ENCODE measurements around the gene PEAK1.
"Not testable (repeated sequence)": the region's sequence is repeated elsewhere in the genome, so short reads cannot be mapped to it uniquely, and the experiment has no call there.

Gene PEAK1

DNA sequence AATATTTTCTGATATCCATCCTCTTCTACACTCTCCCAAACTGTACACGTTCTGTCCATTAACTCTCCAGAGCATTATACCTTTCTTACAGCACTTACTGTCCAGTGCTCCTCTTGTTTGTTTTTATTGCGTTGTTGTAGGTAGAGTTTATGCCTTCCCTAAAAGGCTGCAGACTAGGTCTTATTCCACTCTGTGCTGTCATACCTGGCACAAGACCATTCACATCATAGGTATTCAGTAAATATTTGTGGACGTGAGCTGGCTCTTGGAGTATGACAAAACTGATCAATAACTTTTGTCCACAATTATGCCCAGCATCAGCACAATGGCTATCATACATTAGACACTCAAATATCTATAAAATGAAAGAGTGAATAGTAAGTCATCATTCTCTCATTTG is 5.2 kb upstream of the PEAK1 start:
- no peak for DNase-seq (ENCODE audit: low spot score)

DNA sequence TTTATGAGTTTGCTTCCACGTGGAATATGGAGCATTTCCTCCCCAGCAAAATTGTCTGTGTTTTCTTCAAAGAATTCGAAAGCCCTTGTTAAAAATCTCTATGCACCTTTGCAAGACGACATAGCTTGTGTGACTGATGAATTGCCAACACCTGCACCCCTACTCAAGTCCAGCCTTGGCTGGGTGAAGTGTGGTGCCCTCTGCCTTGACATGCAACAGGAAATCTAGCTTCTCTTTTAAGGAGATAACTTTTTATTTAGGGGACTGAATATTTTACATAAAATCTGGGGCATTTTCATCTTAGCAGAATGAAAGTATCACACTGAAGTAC is 1.4 kb upstream of the PEAK1 start:
- no peak for DNase-seq (ENCODE audit: low spot score)

DNA sequence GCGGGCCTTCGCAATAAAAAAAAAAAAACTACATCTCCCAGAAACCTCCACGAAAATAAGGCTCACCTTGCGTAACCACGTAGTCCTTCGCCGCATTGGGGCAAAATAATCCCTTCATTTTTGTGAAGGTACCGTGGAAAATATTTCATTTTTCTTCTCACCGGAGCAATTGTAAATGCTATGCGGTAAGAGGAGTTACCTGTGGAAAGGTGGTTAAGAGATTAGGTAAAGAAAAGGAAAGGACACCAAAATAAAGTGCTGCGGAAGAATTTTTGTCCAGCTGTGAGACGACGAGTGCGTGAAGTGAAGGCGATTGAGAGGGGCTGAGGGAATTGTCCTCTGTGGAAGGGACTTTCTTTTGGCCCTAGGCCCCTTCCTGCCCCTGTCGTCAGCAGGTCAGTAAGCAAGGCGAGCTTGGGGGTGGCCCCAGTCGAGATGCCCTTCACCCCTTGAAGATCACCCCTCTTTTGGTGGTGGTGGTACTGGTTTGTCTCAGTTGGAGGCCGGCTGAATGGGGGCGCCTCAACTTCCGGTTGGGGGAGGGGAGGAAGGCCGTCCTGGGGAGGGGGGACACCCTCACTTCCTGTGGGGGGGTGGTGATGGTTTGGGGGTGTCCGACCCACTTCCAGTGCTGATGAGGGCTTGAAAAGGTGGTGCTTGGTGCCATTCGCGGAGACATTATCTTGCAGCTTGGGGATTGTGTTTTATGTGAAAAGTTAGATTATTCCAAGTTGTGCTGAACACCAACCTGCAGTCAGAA is 886 bp upstream of the PEAK1 start, which contains the start of gene HMG20A:
Gene HMG20A (plus strand): TSS at position 279 of the 760 bp plus-strand sequence. CDS start 37,520 bp downstream, outside the sequence.
- DNase-seq (ENCODE audit: low spot score), result peak; percentile 90

DNA sequence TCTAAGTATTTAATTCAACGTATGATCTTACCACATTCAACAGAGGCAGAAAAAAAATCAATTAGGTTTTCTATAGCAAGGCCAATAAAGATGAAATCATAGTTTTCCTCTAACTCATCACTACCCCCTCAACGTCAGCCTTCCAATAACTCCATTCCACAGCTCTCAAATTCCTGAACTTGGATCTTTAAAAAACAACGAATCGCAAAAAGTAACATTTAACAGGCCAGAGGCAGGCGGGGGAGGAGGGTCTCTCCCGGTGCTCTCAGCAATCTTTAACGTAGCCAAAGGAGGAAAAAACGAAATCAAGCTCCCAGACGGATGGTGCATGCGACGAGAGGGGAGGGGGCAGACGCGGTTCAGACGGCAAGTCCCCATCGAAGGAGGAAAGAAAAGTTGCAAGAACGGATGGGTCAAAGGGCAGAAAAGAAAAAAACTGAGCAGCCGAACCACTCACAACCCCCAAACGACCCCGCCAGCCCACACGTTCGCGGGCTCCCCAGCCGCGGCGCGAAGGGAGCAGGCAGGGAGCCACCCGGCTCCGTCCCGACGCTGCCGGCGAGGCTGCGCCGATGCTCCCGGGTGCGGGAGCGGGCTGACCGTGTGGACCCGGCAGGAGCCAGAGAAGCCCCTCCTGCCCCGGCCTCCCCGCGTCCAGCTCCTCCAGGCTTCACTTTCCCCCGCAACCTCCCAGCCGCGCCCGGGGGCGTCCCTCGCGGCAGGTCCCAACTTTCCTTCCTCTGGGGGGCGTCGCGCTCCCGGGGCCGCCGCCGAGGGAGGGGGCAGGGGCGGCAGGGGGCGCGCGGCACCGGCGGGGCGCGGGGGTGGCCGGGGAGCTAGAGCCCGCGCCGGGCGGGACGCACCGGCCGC is 703 bp downstream of the PEAK1 start:
- DNase-seq (ENCODE audit: low spot score), result no peak

DNA sequence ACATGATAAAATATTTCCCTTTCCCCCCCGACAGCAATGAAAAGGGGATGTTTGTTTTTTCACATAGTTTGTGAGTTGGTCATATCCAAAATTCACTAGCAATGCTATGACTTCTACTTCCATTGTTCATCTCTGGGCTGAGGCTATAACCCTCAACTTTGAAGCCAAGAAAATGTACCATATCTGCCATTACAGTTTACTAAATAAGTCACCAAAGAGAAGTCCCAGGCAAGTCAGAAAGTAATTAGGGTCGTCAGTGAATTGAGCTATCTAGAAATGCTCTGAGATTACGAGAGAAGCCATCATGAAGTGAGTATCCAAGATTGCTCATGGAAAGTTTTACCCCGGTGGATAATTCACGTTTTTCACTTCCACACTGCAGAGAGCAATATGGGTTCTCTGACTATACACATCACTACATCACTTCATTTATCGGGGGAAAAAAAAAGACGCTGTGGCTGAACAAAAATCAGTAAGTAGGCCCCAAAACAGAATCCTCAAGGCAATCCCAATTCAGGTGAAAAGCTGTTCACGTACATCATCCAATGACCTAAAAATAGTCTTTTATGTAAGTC is 1.4 kb downstream of the PEAK1 start:
- DNase-seq (ENCODE audit: low spot score), result peak; percentile 49

DNA sequence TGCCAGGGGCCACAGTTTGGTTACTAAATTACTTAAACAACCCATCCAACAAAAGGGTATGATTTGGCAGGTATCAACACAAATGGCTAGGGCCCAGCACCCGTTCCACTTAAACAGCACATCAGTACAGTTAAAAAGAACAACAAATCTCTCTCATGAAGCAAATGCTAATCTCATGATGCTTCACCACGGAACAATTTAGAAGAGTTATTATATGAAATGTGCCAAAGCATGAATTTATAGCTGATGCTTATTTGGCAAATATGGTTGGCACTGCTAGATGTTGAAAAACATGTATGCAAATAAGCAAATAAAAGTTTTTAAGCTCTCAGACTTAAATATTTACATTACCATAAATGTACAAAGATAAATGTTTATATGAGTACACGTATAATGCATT is 2.3 kb downstream of the PEAK1 start:
- DNase-seq (ENCODE audit: low spot score), result no peak

DNA sequence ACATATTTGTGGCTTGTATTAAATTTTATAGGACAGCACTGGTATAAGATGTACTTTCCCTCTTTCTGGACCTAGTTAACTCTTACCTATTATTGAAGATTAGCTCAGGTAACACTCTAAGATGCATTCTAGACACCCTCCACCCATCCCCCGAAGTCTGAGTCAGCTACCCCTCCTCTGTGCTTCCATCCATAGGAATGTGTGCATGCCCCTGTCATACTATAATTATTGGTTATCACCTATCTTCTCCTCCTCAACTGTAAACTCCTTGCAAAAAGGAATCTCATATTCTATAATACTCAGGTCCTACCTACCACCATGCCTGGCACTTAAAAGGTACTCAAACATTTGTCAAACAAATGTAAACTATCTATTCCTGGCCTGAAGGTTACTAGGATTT is 3.0 kb downstream of the PEAK1 start:
- no peak for DNase-seq (ENCODE audit: low spot score)

DNA sequence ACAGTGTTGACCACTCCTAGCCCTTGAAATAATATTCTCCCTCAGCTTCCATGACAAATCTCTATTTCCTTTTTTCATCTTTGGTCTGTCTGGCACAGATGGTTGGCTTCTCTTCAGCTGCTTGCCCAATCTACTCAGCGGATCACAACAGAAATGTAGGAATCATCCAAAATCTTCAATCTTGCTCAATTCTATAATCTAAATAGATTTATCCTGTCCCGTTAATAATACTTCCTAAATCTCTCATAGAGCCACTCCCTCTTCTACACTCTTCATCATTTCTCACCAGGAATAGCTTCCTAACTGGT is 3.8 kb downstream of the PEAK1 start:
- no peak for DNase-seq (ENCODE audit: low spot score)

DNA sequence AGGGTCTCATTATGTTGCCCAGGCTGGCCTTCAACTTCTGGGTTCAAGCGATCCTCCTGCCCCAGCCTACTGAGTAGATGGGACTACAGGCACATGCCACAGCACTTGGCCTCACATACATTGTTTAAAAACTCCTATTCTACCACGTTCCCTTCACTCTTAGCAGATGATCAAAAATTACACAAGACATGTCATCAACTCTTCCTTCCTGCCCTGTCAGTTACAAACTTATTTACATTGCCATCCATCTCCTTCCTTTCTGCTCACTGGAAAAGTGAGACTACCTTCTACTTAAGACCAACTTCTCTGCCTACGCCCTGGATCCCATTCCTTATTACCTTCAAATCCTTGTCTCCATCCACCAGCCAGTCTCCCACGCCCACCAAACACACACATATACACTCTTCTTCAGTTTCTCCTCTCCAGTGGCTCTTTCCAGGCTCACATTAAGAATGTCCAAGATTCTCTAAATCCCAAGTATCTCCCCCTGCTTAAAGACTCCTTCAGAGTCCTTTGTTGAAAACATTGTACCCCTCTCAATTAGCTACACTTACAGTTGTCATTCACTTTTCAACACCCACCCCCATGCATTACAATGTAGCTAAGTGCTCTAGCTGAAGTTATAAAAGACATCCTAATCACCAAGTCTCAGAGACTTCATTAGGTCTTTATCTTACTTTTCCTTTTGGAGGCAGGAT is 4.3 kb downstream of the PEAK1 start:
- DNase-seq (ENCODE audit: low spot score), result no peak

DNA sequence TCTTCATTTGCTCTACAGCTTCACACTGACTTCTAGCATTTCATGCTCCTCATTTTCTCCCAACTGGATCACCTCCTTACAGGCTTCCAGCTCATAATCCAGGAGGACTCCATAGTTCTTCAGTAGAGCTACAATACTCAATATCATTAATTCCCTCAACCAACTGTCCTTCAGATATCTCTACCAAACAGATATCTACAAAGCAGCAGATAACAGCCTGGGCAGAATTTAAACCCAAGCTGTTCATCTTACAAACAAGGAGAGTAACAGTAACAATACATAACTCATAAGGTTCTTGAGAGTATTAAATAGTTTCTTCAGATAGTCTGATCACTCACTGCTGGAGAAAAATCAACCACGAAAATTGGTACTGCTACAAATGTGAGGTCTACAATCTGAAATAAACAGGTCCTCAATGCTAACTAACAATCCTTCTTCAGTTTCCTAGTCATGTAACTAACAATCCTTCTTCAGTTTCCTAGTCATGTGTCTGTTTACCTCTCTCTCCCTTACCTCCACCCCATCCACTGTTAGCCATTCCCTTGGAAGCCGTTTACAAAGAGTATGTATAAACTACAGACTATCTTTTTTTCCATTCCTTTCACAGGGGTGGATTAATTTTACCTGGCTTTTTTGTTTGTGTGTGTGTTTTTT is 5.0 kb downstream of the PEAK1 start:
- no peak for DNase-seq (ENCODE audit: low spot score)

DNA sequence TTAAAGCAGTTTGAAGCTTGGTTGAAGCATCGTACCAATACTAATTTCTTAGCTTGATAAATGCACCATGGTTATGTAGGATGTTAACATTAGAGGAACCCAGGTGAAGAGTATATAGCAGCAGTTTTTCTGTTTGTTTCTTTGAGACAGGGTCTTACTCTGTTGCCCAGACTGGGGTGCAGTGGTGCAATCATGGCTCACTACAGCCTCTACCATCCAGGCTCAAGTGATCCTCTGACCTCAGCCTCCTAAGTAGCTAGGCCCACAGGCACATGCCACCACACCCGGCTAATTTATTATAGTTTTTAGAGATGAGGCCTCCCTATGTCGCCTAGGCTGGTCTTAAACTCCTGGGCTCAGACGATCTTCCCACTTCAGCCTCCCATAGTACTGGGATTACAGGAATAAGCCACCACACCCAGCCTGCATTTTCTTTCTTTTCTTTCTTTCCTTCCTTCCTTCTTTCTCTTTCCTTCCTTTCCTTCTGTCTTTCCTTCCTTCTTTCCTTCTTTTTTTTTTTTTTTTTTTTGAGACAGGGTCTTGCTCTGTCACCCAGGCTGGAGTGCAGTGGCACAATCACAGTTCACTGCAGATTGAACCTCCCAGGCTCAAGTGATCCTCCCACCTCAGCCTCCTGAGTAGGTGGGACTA is 6.1 kb downstream of the PEAK1 start:
- DNase-seq (ENCODE audit: low spot score), result no peak

DNA sequence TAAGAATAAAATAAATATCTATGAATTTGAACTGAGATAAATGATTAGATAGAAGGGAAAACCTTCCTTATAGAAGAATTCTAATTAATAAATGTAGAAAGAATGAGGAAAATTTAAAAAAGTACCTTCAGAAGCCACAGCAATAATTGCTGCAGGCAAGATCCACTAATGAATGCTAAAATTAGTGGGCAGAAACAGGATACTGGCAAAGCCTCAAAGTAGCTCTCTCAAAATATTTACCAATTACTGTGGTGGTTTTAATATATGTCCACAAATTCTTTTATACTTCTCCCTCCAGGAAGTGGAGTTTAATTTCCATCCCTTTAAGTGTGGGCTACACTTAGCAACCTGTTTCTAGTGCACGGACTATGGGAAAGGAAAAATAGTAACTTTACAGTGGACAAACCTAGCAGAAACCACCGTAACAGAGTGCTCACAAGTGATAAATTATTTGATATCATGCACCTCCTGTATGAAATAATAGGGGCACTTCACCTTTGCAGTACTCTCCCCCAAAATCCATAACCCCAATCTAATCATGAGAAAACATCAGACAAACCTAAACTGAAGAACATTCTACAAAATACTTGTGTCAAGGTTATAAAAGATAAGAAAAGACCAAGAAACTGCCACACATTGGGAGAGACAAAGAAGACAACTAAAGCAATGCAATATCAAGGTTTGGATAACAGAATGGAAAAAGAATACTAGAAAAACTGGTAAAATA is 6.8 kb downstream of the PEAK1 start:
- no peak for DNase-seq (ENCODE audit: low spot score)

DNA sequence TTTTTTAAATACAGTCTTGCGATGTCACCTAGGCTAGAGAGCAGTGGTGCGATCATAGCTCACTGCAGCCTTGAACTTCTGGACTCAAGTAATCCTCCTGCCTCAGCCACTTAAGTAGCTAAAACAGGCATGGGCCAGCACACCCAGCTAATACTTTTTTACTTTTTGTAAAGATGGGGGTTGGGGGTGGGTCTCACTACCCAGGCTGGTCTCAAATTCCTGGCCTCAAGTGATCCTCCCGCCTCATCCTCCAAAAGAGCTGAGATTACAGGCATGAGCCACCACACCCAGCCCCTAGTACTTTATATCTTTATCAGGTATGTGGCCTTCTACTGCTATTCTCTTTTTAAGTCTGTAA is 8.3 kb downstream of the PEAK1 start:
- no peak for DNase-seq (ENCODE audit: low spot score)

DNA sequence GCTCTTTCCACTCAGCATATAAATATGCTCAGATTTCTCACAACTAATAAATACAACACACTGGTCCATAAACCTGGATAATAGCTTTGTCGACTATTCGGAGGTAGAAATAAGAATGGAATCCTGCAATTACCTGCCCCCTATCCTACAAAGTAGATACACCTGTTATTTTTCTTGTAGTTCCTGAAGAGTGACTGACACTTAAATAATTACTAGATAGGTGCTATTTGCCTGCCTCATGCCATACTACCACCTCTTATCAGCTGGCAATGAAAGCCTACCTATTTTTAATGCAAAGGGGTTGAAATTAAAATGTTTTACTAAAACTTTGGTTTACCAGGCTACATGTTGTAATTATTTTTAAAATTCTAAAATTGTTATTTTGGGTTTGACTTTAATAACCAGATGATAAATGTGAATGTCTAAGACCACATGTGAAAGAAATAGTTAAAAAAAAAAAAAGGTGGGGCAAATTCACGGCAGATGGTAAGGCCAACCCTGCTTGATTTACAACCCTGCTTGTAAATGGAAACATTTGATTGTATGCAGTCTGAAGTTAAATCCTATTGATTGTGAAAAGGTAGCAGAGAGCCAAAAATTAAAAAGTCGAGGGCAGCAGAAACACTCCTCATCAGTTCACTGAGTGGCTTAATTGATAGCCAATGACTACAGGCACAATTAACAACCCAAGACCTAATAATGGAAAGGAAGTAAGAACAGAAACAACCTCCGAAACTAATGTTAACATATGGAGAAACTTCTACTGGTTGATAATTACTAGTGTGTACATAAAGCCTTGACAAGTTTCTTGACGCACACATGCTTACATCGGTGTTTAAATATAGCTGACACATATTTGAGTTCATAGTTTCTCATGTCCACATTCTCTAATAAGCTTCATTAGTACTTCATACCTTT is 8.9 kb downstream of the PEAK1 start:
- no peak for DNase-seq (ENCODE audit: low spot score)

DNA sequence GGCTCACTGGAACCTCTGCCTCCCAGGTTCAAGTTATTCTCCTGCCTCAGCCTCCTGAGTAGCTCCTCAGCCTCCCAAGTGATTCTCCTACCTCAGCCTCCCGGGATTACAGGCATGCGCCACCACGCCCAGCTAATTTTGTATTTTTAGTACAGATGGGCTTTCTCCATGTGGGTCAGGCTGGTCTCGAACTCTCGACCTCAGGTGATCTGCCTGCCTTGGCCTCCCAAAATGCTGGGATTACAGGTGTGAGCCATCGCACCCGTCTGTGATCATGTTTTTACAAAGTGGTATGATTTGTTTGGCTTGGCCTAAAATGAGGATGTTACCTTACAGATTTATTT is 9.8 kb downstream of the PEAK1 start:
- DNase-seq (ENCODE audit: low spot score), result not testable (repeated sequence)

DNA sequence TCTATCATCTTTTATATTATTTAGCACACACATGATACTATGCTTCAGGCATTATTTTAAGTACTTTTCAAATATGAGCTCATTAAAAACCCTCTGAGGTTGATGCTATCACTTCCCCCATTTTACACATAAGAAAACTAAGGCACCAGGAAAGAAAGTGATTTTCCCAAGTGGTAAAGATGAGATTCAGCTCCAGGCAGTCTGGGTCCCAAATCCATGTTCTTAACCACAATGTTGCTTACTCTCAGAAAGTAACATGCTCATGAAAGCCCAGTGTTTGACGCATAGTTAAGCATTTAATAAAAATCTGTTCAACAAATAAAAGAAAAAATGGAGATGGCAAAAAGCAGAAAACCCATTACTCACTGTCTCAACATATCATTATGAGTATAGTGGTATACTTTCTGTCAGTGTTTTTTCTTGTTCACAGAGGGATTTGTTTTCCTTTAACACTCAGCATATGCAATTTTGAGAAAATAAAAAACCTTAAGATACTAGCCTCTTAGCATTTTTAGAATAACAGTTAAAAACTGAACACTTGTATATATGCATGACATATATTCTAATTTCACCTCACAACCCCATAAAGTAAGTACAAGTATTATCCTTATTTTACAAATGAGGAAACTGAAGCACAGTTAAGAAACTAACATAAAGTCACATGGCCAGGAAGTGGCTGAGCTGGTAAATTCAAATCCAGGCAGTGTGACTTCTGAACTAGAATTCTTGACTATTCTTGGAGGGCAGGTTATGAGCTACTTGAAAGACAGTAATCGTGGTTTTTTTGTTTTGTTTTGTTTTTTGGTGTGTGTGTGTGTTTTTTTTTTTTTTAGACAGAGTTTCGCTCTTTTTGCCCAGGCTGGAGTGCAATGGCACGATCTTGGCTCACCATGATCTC is 10.4 kb downstream of the PEAK1 start:
- DNase-seq (ENCODE audit: low spot score), result peak; percentile 70

DNA sequence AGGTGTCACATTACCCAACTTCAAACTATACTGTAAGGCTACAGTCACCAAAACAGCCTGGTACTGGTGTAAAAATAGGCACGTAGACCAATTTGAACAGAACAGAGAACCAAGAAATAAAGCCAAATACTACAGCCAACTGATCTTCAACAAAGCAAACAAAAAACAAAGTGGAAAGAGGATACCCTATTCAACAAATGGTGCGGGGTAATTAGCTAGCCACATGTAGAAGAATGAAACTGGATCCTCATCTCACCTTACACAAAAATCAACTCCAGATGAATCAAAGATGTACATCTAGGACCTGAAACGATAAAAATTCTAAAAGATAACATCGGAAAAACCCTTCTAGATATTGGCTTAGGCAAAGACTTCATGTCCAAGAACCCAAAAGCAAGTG is 13.1 kb downstream of the PEAK1 start:
- no peak for DNase-seq (ENCODE audit: low spot score)

DNA sequence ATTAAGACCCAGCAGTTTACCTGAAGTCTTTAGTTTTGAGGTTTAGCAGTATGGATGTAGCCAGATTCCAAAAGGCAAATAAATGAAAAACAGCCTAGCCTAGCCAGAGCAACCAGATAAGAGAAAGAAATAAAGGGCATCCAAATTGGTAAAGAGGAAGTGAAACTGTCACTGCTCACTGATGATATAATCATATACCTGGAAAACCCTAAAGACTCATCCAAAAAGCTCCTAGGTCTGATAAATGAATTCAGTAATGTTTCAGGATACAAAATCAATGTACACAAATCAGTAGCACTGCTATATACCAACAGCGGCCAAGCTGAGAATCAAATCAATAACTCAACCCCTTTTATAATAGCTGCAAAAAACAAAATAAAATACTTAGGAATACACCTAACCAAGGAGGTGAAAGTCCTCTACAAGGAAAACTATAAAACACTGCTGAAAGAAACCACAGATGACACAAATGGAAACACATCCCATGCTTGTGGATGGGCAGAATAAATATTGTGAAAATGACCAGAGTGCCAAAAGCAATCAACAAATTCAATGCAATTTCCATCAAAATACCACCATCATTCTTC is 13.6 kb downstream of the PEAK1 start:
- not testable (repeated sequence) for DNase-seq (ENCODE audit: low spot score)

Data from pons (tissue), 1 donor.